ENCODE measurements around the gene ARL8A.
"Not testable (repeated sequence)": the region's sequence is repeated elsewhere in the genome, so short reads cannot be mapped to it uniquely, and the experiment has no call there.

Gene ARL8A

GRCh38 chr1:202184750-202185460 lies 40.4 kb upstream of the ARL8A start:
- no peaks in the 10 kb centered on the region for H3K36me3 ChIP-seq (ENCODE audit: control insufficient read depth, insufficient read depth, low read length)
- peak; percentile 98 for TF ChIP-seq CTCF (IDR thresholded peaks at IDR 0.05; ENCODE audit: insufficient read depth, low read length, poor library complexity, severe bottlenecking)
- H3K27me3 ChIP-seq (replicated peaks; ENCODE audit: control insufficient read depth, insufficient read depth, low read length): no peaks in the 10 kb centered on the region; the same call in 1 of the 2 replicates

GRCh38 chr1:202182040-202182877 lies 37.7 kb upstream of the ARL8A start:
- Histone ChIP-seq H3K36me3 (ENCODE audit: control insufficient read depth, insufficient read depth, low read length) (no peaks in the 10 kb centered on the region), H3K27me3 (replicated peaks; ENCODE audit: control insufficient read depth, insufficient read depth, low read length) (no peaks in the 10 kb centered on the region; the same call in 1 of the 2 replicates), H3K4me3 (replicated peaks; ENCODE audit: low read depth, low read length) (no peak overlapping the region)
- no peak for DNase-seq (ENCODE audit: extremely low read depth, insufficient read length)
- no peak for TF ChIP-seq CTCF (IDR thresholded peaks at IDR 0.05; ENCODE audit: insufficient read depth, low read length, poor library complexity, severe bottlenecking)

More at GRCh38 chr1:202184750-202185460, 40.4 kb upstream of the ARL8A start:
- H3K4me3 ChIP-seq (replicated peaks; ENCODE audit: low read depth, low read length): no peak overlapping the region
- peak; percentile 48 for DNase-seq (ENCODE audit: extremely low read depth, insufficient read length)

GRCh38 chr1:202181586-202181985 lies 37.0 kb upstream of the ARL8A start:
- no peak for DNase-seq (ENCODE audit: extremely low read depth, insufficient read length)
- no peaks in the 10 kb centered on the region; the same call in 1 of the 2 replicates for H3K27me3 ChIP-seq (replicated peaks; ENCODE audit: control insufficient read depth, insufficient read depth, low read length)
- no peaks in the 10 kb centered on the region for H3K36me3 ChIP-seq (ENCODE audit: control insufficient read depth, insufficient read depth, low read length)
- H3K4me3 ChIP-seq (replicated peaks; ENCODE audit: low read depth, low read length): no peak overlapping the region
- no peak for TF ChIP-seq CTCF (IDR thresholded peaks at IDR 0.05; ENCODE audit: insufficient read depth, low read length, poor library complexity, severe bottlenecking)

- not testable (repeated sequence) for H3K4me3 ChIP-seq (replicated peaks; ENCODE audit: low read depth, low read length); H3K27me3 ChIP-seq (replicated peaks; ENCODE audit: control insufficient read depth, insufficient read depth, low read length); DNase-seq (ENCODE audit: extremely low read depth, insufficient read length); H3K36me3 ChIP-seq (ENCODE audit: control insufficient read depth, insufficient read depth, low read length)
These were observed 36.2 kb upstream of the ARL8A start for GRCh38 chr1:202180751-202181139.

- no peak for DNase-seq (ENCODE audit: extremely low read depth, insufficient read length)
- Histone ChIP-seq H3K4me3 (replicated peaks; ENCODE audit: low read depth, low read length) (no peak overlapping the region), H3K36me3 (ENCODE audit: control insufficient read depth, insufficient read depth, low read length) (no peaks in the 10 kb centered on the region), H3K27me3 (replicated peaks; ENCODE audit: control insufficient read depth, insufficient read depth, low read length) (no peaks in the 10 kb centered on the region; the same call in 1 of the 2 replicates)
- no peak for TF ChIP-seq CTCF (IDR thresholded peaks at IDR 0.05; ENCODE audit: insufficient read depth, low read length, poor library complexity, severe bottlenecking)
These were observed 35.6 kb upstream of the ARL8A start for GRCh38 chr1:202179828-202180750.

Measured in GM06990 (cell line).